GM21381 (cell line): ENCODE data around the gene MBD3L2B.

Experiments used
- ATAC-seq: cut with Tn5 transposase; IDR thresholded peaks from one replicate; pipeline ENCODE4 v1.9.1; 2021; ENCODE audit warnings: mild to moderate bottlenecking, moderate library complexity; ENCODE audit not compliant: unreplicated experiment

The MBD3L2B gene

GRCh38 chr19:7013678-7014077, 7.6 kb downstream of the MBD3L2B start:
- no peak for ATAC-seq

GRCh38 chr19:7010722-7011593, 10.3 kb downstream of the MBD3L2B start:
- no peak for ATAC-seq

GRCh38 chr19:7007859-7008258, 13.4 kb downstream of the MBD3L2B start:
- no peak for ATAC-seq

- ATAC-seq, result no peak
These were observed 15.0 kb downstream of the MBD3L2B start for GRCh38 chr19:7006135-7006704.

GRCh38 chr19:7004313-7004931, 16.8 kb downstream of the MBD3L2B start:
- ATAC-seq, result no peak

GRCh38 chr19:7000816-7001215, 20.4 kb downstream of the MBD3L2B start:
- no peak for ATAC-seq

GRCh38 chr19:7000333-7000732, 20.9 kb downstream of the MBD3L2B start:
- ATAC-seq, result no peak

GRCh38 chr19:6999933-7000332, 21.3 kb downstream of the MBD3L2B start:
- ATAC-seq, result no peak

- ATAC-seq, result no peak
These were observed 23.4 kb downstream of the MBD3L2B start for GRCh38 chr19:6997679-6998445.

GRCh38 chr19:6996810-6997209, 24.4 kb downstream of the MBD3L2B start:
- no peak for ATAC-seq

- ATAC-seq, result no peak
These were observed 26.2 kb downstream of the MBD3L2B start for GRCh38 chr19:6995054-6995453.

- no peak for ATAC-seq
These were observed 33.0 kb downstream of the MBD3L2B start for GRCh38 chr19:6988257-6988656.

GRCh38 chr19:6987850-6988249, 33.4 kb downstream of the MBD3L2B start:
- ATAC-seq, result no peak

GRCh38 chr19:6983448-6983847, 37.8 kb downstream of the MBD3L2B start:
- no peak for ATAC-seq

- ATAC-seq, result no peak
These were observed 41.8 kb downstream of the MBD3L2B start for GRCh38 chr19:6979399-6979798.

GRCh38 chr19:6976197-6976596, 45.0 kb downstream of the MBD3L2B start:
- ATAC-seq, result no peak

GRCh38 chr19:6971366-6971765, 49.9 kb downstream of the MBD3L2B start:
- ATAC-seq, result no peak

GRCh38 chr19:6970443-6970842, 50.8 kb downstream of the MBD3L2B start:
- no peak for ATAC-seq

GRCh38 chr19:6970021-6970420, 51.2 kb downstream of the MBD3L2B start:
- no peak for ATAC-seq

GRCh38 chr19:6969490-6969889, 51.7 kb downstream of the MBD3L2B start:
- no peak for ATAC-seq
